Effector memory CD4-positive, alpha-beta T cell (primary cell): ENCODE results near the gene HERPUD1.

Experiments used
- DNase-seq, 3 donors: peaks; one replicate each; pipeline ENCODE4 v3.0.0-alpha.2; 2020
- H3K27ac ChIP-seq: 2 replicates; pipeline ENCODE4 v1.7.0; 2013; ENCODE audit warnings: mild to moderate bottlenecking, low read length, moderate library complexity; ENCODE audit not compliant: insufficient read depth, poor library complexity, severe bottlenecking
- H3K27me3 ChIP-seq: replicated peaks from 2 replicates; pipeline ENCODE4 v1.7.0; 2013; ENCODE audit warnings: mild to moderate bottlenecking, low read length; ENCODE audit not compliant: insufficient read depth, control insufficient read depth, poor library complexity, severe bottlenecking
- H3K36me3 ChIP-seq: 2 replicates; pipeline ENCODE4 v1.7.0; 2013; ENCODE audit warnings: mild to moderate bottlenecking, low read length, moderate library complexity; ENCODE audit not compliant: control insufficient read depth, insufficient read depth
- H3K4me1 ChIP-seq: 2 replicates; pipeline ENCODE4 v1.7.0; 2013; ENCODE audit warnings: low read length, mild to moderate bottlenecking; ENCODE audit not compliant: control insufficient read depth, insufficient read depth, poor library complexity, severe bottlenecking
- H3K4me3 ChIP-seq: 2 replicates; pipeline ENCODE4 v1.7.0; 2013; ENCODE audit warnings: low read length, low read depth, mild to moderate bottlenecking; ENCODE audit not compliant: insufficient read depth, poor library complexity, severe bottlenecking
- H3K9me3 ChIP-seq: 2 replicates; pipeline ENCODE4 v1.7.0; 2013; ENCODE audit warnings: mild to moderate bottlenecking, low read length, moderate library complexity; ENCODE audit not compliant: control insufficient read depth

Gene HERPUD1

DNA sequence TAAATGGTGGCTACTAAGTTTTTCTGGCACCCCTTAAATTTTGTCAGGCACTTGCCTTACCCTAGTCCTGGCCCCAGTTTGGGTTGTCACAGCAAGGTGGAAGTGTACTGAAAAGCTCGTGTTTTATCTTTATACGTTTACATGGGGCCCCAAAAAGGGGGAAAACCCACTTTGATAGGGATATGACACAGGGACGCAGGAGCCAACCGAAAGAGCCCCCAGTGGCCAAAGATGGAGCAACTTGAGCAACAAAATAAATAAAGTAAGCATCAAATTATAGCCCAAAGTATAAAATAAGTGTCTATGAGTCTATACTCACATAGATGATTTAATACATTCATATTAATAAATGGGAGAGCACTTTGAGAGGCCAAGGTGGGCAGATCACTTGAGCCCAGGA is 24.8 kb downstream of the HERPUD1 start:
- H3K36me3 ChIP-seq: no peaks in the 10 kb centered on the region
- no peak for DNase-seq
- no peak overlapping the region for H3K4me3 ChIP-seq
- H3K27me3 ChIP-seq: no peaks in the 10 kb centered on the region
- no peaks in the 10 kb centered on the region for H3K4me1 ChIP-seq
- H3K27ac ChIP-seq: no peak overlapping the region
- H3K9me3 ChIP-seq: no peaks in the 10 kb centered on the region

DNA sequence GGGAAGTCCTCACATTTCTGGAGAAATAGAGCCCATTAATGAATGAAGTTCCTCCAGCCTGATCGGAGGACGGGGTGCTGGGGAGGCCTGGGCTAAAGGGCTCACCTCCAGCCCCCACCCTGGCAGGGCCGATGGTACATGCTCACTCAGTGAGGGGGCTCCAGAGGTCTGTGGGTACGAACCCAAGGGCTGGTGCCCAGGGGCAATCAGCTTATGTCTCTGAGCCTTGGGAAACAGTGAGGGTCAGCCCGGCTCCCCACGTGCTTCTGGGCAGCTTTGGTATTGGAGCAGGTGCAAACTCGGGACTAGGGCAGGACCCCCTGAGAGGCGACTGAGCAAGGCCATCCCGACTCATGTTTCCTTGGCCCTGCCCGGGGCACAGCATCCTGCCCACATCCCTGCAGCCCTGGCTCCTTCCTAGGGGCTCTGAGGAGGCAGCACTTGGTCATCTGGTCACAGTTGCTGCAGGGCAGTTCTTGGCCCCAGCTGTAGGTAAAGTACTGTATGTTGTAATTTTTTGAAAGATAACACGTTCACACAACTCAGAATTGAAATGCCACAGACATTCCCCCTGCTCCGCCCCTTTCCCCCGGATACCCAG is 28.8 kb downstream of the HERPUD1 start:
- Histone ChIP-seq H3K9me3 (no peaks in the 10 kb centered on the region), H3K4me3 (no peak overlapping the region), H3K4me1 (peaks cover 5% of the 10 kb centered on the region), H3K27me3 (no peaks in the 10 kb centered on the region), H3K36me3 (no peaks in the 10 kb centered on the region), H3K27ac (no peak overlapping the region)
- no peak for DNase-seq

- H3K9me3 ChIP-seq: no peaks in the 10 kb centered on the region
- H3K36me3 ChIP-seq: no peaks in the 10 kb centered on the region
- no peak for DNase-seq
- H3K4me1 ChIP-seq: peaks cover 6% of the 10 kb centered on the region
- H3K27me3 ChIP-seq: no peaks in the 10 kb centered on the region
- no peak overlapping the region for H3K4me3 ChIP-seq
- H3K27ac ChIP-seq: no peak overlapping the region
These were observed 29.4 kb downstream of the HERPUD1 start for GRCh38 chr16:56961386-56961785.

GRCh38 chr16:56961851-56962281 is 29.9 kb downstream of the HERPUD1 start, which contains the start of gene CETP:
Gene CETP, plus strand, starts transcription at chr16:56961950. Its CDS starts 30 bp downstream, at chr16:56961980.
- H3K27ac ChIP-seq: no peak within 1 kb of the TSS
- H3K9me3 ChIP-seq: no peaks in the 10 kb centered on the region
- no peak within 1 kb of the TSS for H3K4me3 ChIP-seq
- H3K36me3 ChIP-seq: no peaks in the 10 kb centered on the region
- no peak for DNase-seq
- peaks cover 6% of the 10 kb centered on the region for H3K4me1 ChIP-seq
- H3K27me3 ChIP-seq: no peaks in the 10 kb centered on the region

GRCh38 chr16:56964243-56965148 is 32.6 kb downstream of the HERPUD1 start:
- Histone ChIP-seq H3K36me3 (no peaks in the 10 kb centered on the region), H3K4me3 (no peak overlapping the region), H3K27me3 (no peaks in the 10 kb centered on the region), H3K27ac (no peak overlapping the region), H3K4me1 (peaks cover 6% of the 10 kb centered on the region), H3K9me3 (no peaks in the 10 kb centered on the region)
- DNase-seq: peak; percentile 84 to 91 (median 88)

- Histone ChIP-seq H3K36me3 (no peaks in the 10 kb centered on the region), H3K27me3 (no peaks in the 10 kb centered on the region), H3K4me3 (no peak overlapping the region), H3K4me1 (peaks cover 6% of the 10 kb centered on the region), H3K27ac (no peak overlapping the region), H3K9me3 (no peaks in the 10 kb centered on the region)
- DNase-seq: no peak
These were observed 33.5 kb downstream of the HERPUD1 start for GRCh38 chr16:56965149-56966092.

GRCh38 chr16:56966093-56966475 is 34.1 kb downstream of the HERPUD1 start:
- H3K27ac ChIP-seq: no peak overlapping the region

GRCh38 chr16:56967733-56968132 is 35.8 kb downstream of the HERPUD1 start:
- H3K4me3 ChIP-seq: no peak overlapping the region
- no peaks in the 10 kb centered on the region for H3K9me3 ChIP-seq
- no peak overlapping the region for H3K27ac ChIP-seq
- no peaks in the 10 kb centered on the region for H3K27me3 ChIP-seq
- H3K4me1 ChIP-seq: peaks cover 6% of the 10 kb centered on the region
- no peak for DNase-seq
- H3K36me3 ChIP-seq: no peaks in the 10 kb centered on the region

More at GRCh38 chr16:56966093-56966475, 34.1 kb downstream of the HERPUD1 start:
- Histone ChIP-seq H3K4me1 (peaks cover 6% of the 10 kb centered on the region), H3K36me3 (no peaks in the 10 kb centered on the region), H3K4me3 (no peak overlapping the region), H3K27me3 (no peaks in the 10 kb centered on the region), H3K9me3 (no peaks in the 10 kb centered on the region)
- no peak for DNase-seq

DNA sequence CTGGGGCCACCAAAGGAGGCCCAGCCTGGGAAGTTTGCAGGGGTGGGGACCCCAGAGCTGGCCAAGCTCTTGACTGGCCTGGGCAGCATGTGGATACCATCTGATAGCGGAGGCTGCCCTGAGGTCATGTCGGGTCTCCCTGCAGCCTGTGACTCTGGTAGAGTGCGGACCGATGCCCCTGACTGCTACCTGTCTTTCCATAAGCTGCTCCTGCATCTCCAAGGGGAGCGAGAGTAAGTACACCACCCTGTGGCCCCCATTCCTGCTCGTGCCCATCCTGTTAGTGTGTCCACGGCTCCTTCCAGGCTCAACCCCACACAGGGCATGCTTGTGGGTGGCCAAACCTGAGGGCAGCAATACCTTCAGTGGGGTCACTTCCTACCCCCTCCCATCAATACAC is 37.8 kb downstream of the HERPUD1 start:
- Histone ChIP-seq H3K9me3 (no peaks in the 10 kb centered on the region), H3K4me1 (peaks cover 6% of the 10 kb centered on the region), H3K27ac (no peak overlapping the region), H3K4me3 (no peak overlapping the region), H3K36me3 (no peaks in the 10 kb centered on the region), H3K27me3 (no peaks in the 10 kb centered on the region)
- no peak for DNase-seq
